Measurements from ENCODE around the gene EPHA3. TPM values are rescaled to one million over a fixed set of nuclear protein-coding genes. Genes with fewer than 3 reads are reported as not detected.

Gene EPHA3
- total RNA-seq, 2 donors from 2014 or later: 1.7 to 2.4 TPM

- Histone ChIP-seq H3K9me3 (no peaks in the 10 kb centered on the region), H3K9ac (ENCODE audit: low read depth in 2 of 2, low read length in 2 of 2) (no peak overlapping the region), H3K27me3 (no peaks in the 10 kb centered on the region), H3K4me3 (no peak overlapping the region), H3K4me1 (no peaks in the 10 kb centered on the region), H3K36me3 (no peaks in the 10 kb centered on the region), H3K27ac (no peak overlapping the region)
- TF ChIP-seq, protein P1, sequence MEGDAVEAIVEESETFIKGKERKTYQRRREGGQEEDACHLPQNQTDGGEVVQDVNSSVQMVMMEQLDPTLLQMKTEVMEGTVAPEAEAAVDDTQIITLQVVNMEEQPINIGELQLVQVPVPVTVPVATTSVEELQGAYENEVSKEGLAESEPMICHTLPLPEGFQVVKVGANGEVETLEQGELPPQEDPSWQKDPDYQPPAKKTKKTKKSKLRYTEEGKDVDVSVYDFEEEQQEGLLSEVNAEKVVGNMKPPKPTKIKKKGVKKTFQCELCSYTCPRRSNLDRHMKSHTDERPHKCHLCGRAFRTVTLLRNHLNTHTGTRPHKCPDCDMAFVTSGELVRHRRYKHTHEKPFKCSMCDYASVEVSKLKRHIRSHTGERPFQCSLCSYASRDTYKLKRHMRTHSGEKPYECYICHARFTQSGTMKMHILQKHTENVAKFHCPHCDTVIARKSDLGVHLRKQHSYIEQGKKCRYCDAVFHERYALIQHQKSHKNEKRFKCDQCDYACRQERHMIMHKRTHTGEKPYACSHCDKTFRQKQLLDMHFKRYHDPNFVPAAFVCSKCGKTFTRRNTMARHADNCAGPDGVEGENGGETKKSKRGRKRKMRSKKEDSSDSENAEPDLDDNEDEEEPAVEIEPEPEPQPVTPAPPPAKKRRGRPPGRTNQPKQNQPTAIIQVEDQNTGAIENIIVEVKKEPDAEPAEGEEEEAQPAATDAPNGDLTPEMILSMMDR (IDR thresholded peaks at IDR 0.05): no peak
- DNase-seq: no peak
- intact Hi-C loops (cut with DNase I): no loop called here
Observed at GRCh38 chr3:89364314-89364713, 256.9 kb downstream of the EPHA3 start.

DNA sequence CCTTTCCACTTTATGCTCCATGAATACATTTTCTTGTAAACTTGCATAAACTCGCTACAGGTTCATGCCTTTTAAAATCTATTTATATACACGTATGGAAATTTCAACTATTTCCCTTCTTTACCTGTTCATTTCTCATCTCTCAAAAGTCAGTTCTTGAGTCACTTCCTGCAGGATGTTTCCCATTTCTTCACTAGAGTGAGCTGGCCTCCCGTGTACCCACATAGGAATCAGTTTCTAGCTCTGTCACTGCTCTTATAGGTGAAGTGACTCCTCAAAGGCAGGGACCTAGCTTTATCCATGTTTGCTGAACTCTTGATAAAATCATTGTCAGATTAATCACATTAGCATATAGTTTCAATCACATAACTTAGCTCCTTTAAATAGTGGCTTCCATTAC lies 259.7 kb downstream of the EPHA3 start:
- no peak overlapping the region for H3K4me3 ChIP-seq
- H3K27ac ChIP-seq: no peak overlapping the region
- TF ChIP-seq, protein P1 (IDR thresholded peaks at IDR 0.05): no peak
- DNase-seq: no peak
- no peak overlapping the region for H3K9ac ChIP-seq (ENCODE audit: low read depth in 2 of 2, low read length in 2 of 2)
- intact Hi-C loops (cut with DNase I): no loop called here
- H3K4me1 ChIP-seq: no peaks in the 10 kb centered on the region
- no peaks in the 10 kb centered on the region for H3K36me3 ChIP-seq
- H3K9me3 ChIP-seq: no peaks in the 10 kb centered on the region
- H3K27me3 ChIP-seq: no peaks in the 10 kb centered on the region

DNA sequence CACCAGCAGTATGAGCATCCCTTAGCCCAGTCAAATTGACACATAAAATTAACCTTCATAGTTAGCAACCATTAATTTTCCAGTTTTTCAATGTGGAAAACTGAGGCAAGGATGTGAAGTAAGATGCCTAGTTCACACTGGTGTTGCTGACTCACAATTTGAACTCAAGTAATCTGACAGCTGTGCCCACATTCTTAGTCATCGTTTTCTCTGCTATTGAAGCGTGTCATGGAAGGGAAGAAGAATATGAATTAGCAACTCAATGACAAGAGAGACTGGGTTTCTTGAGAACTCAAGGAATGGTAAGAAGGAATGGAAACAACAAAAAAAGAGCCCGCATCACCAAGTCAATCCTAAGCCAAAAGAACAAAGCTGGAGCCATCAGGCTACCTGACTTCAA lies 261.4 kb downstream of the EPHA3 start:
- Histone ChIP-seq H3K4me1 (no peaks in the 10 kb centered on the region), H3K27ac (no peak overlapping the region), H3K9ac (ENCODE audit: low read depth in 2 of 2, low read length in 2 of 2) (no peak overlapping the region), H3K9me3 (no peaks in the 10 kb centered on the region), H3K4me3 (no peak overlapping the region), H3K27me3 (no peaks in the 10 kb centered on the region), H3K36me3 (no peaks in the 10 kb centered on the region)
- TF ChIP-seq, protein P1 (IDR thresholded peaks at IDR 0.05): no peak
- no peak for DNase-seq
- intact Hi-C loops (cut with DNase I): no loop called here

GRCh38 chr3:89372456-89372855 lies 265.0 kb downstream of the EPHA3 start:
- intact Hi-C loops (cut with DNase I): no loop called here
- TF ChIP-seq, protein P1 (IDR thresholded peaks at IDR 0.05): no peak
- DNase-seq: no peak
- Histone ChIP-seq H3K36me3 (no peaks in the 10 kb centered on the region), H3K27ac (no peak overlapping the region), H3K9ac (ENCODE audit: low read depth in 2 of 2, low read length in 2 of 2) (no peak overlapping the region), H3K9me3 (no peaks in the 10 kb centered on the region), H3K27me3 (no peaks in the 10 kb centered on the region), H3K4me3 (no peak overlapping the region), H3K4me1 (no peaks in the 10 kb centered on the region)

GRCh38 chr3:89373434-89373833 lies 266.0 kb downstream of the EPHA3 start:
- intact Hi-C loops (cut with DNase I): no loop called here
- TF ChIP-seq, protein P1 (IDR thresholded peaks at IDR 0.05): no peak
- Histone ChIP-seq H3K4me3 (no peak overlapping the region), H3K4me1 (no peaks in the 10 kb centered on the region), H3K36me3 (no peaks in the 10 kb centered on the region), H3K9ac (ENCODE audit: low read depth in 2 of 2, low read length in 2 of 2) (no peak overlapping the region), H3K9me3 (no peaks in the 10 kb centered on the region), H3K27ac (no peak overlapping the region), H3K27me3 (no peaks in the 10 kb centered on the region)
- no peak for DNase-seq

DNA sequence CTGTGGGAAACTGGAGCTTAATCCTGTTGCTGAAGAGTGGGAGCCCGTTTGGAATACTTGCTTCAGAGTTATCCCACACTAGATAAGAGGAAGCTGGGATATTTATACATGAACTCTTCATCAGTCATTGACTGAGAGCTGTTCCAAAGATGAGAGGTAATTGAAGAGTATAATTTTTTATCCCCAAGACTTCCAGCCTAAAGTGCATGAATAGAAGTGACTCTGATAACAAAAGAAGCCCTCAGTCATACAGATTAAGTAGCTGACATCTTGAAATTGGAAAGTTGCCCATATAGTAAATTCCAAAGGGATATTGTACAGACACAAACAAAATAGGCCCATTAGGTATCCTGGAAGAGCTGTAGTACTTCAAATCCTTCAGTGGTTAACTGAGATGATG lies 268.0 kb downstream of the EPHA3 start:
- no peak overlapping the region for H3K9ac ChIP-seq (ENCODE audit: low read depth in 2 of 2, low read length in 2 of 2)
- no peak overlapping the region for H3K27ac ChIP-seq
- H3K9me3 ChIP-seq: no peaks in the 10 kb centered on the region
- no peaks in the 10 kb centered on the region for H3K27me3 ChIP-seq
- intact Hi-C loops (cut with DNase I): loop anchor here (5.0 kb wide), 1 partner anchor 33 kb away; no protein-coding TSS in a partner anchor
- no peaks in the 10 kb centered on the region for H3K36me3 ChIP-seq
- H3K4me1 ChIP-seq: no peaks in the 10 kb centered on the region
- TF ChIP-seq, protein P1 (IDR thresholded peaks at IDR 0.05): no peak
- no peak for DNase-seq
- no peak overlapping the region for H3K4me3 ChIP-seq

All from colonic mucosa (tissue), 4 donors.